HepG2 (cell line): ENCODE results near the gene HECTD4. TPM values are rescaled to one million over a fixed set of nuclear protein-coding genes. Genes with fewer than 3 reads are reported as not detected.
A peak's percentile ranks its signal among the peaks of the same experiment; 100 is the strongest.

ENCODE experiments used
- GATA4 ChIP-seq: sonication (generic); IDR thresholded peaks from 2 replicates; pipeline ENCODE4 v1.6.1; 2016; ENCODE audit warnings: antibody characterized with exemption, low read depth, borderline replicate concordance
- LCORL ChIP-seq, 2 experiments: fragments of 450-650 bp in 1 of 2; sonication (generic) in 1 of 2; formaldehyde crosslinking in 1 of 2; IDR thresholded peaks; 2 replicates each; pipeline versions ENCODE4 v1.5.0 to v1.6.1; 2017 to 2020; ENCODE audit warnings: antibody characterized with exemption in 1 of 2, missing genetic modification reagents in 1 of 2
- NONO ChIP-seq, 2 experiments: fragments of 450-650 bp in 1 of 2; sonication (generic) in 1 of 2; formaldehyde crosslinking in 1 of 2; IDR thresholded peaks in 1 of 2; conservative IDR thresholded peaks in 1 of 2; 2 replicates each; pipeline versions ENCODE4 v1.6.1 to v1.8.0; 2017 to 2022; ENCODE audit warnings: mild to moderate bottlenecking in 1 of 2, missing genetic modification reagents in 1 of 2, moderate library complexity in 1 of 2
- polyA plus RNA-seq, 8 experiments: library from polyadenylated mRNA; depleted of rRNA in 3 of 8; stranded (reverse) in 7 of 8; unstranded in 1 of 8; fragments of >200 nt; fragmentation: Illumina TruSeq in 4 of 8; extraction: Trizol in 4 of 8; gene quantifications; 2 replicates each; pipeline versions ENCODE4 v1.2.1 to v1.2.3, GENCODE V29; 2011 to 2016; ENCODE audit warnings: low read depth in 4 of 8, missing spikeins in 1 of 8, mixed read lengths in 1 of 8; ENCODE audit not compliant: insufficient read depth in 1 of 8
- total RNA-seq, 5 experiments: library from RNA; depleted of rRNA; stranded (reverse); fragments of >200 nt; fragmentation: Illumina TruSeq; extraction: Trizol; gene quantifications; 2 replicates each; pipeline ENCODE4 v1.2.3, GENCODE V29; 2016; ENCODE audit warnings: low read depth in 1 of 5
- TF ChIP-seq, protein P1 (sequence below), 2 experiments: sonication (generic) in 1 of 2; formaldehyde crosslinking in 1 of 2; IDR thresholded peaks; 2 replicates each; pipeline versions ENCODE4 v1.4.0 to v1.6.1; 2016 to 2020; ENCODE audit warnings: borderline replicate concordance in 1 of 2, low read depth in 1 of 2, mild to moderate bottlenecking in 1 of 2, missing genetic modification reagents in 1 of 2
- TF ChIP-seq, protein P2 (sequence below): sonication (generic); formaldehyde crosslinking; conservative IDR thresholded peaks from 2 replicates; pipeline ENCODE4 v1.8.1; 2023; ENCODE audit warnings: missing genetic modification reagents
- TF ChIP-seq, protein P3 (sequence below): sonication (generic); formaldehyde crosslinking; IDR thresholded peaks from 2 replicates; pipeline ENCODE4 v1.4.0; 2020; ENCODE audit warnings: missing genetic modification reagents, borderline replicate concordance
- TF ChIP-seq, protein P4 (sequence below): sonication (generic); formaldehyde crosslinking; IDR thresholded peaks from 2 replicates; pipeline ENCODE4 v1.5.0; 2020; ENCODE audit warnings: mild to moderate bottlenecking, missing genetic modification reagents, borderline replicate concordance
- TF ChIP-seq, protein P5 (sequence below), 2 experiments: sonication (generic) in 1 of 2; formaldehyde crosslinking in 1 of 2; IDR thresholded peaks; 2 replicates each; pipeline versions ENCODE4 v1.5.1 to v1.6.1; 2011 to 2020; ENCODE audit warnings: borderline replicate concordance in 1 of 2, low read depth in 1 of 2, low read length in 1 of 2, mild to moderate bottlenecking in 1 of 2, missing genetic modification reagents in 1 of 2, moderate library complexity in 1 of 2

The HECTD4 gene
- total and polyA plus RNA-seq, 2 of the 13 experiments (the other 11 are each of a cell fraction or from before 2014, with no cell fraction given): 9.0 to 11.4 TPM

DNA sequence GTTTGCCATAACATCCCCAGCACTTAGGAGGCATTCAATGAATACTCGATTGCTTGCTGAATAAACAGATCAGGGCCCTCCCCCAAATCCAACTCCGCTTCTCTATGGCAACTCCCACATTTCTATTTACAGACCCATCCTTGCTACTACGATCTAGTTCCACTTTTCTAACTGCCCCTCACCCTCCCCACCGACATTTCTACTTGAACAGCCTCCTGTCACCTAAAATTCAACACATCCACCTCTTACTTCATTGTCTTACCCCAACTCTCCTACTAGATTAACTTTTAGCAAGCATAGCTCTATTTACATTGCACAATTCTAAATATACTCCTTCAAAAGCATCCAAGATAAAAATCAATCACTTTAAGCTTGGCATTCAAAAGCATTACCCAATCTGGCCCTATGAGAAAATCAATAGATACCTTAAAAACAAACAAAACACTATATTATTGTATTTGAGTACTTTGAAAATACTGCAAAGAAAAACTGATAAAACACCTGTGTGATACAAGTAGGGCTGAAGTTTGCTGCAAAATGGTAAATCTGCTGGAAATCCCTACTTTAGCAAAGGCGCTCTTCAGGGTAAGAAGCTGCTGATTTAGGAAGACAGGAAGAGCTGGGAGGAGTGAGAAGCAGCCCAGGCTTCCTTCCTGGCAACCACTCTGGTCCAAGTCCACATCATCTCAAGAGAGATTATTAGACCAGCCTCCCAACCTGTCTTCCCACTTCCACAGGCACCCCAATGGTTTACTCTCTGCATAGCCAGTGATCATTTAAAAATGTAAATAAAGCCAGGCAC, 96.4 kb downstream of the HECTD4 start (continued):
- TF ChIP-seq GATA4 (peak; percentile 58; the same call in 1 of the 2 replicates), LCORL (IDR thresholded peaks at IDR 0.05) (peak; percentile 96), LCORL (CRISPR knock-in tag; IDR thresholded peaks at IDR 0.05) (peak; percentile 58; the same call in 1 of the 2 replicates), NONO (IDR thresholded peaks at IDR 0.05) (no peak), NONO (CRISPR knock-in tag; conservative IDR thresholded peaks at IDR 0.05) (0 out of 2 replicates have a peak, but pooled peaks have one; percentile 37)
- TF ChIP-seq, protein P1, sequence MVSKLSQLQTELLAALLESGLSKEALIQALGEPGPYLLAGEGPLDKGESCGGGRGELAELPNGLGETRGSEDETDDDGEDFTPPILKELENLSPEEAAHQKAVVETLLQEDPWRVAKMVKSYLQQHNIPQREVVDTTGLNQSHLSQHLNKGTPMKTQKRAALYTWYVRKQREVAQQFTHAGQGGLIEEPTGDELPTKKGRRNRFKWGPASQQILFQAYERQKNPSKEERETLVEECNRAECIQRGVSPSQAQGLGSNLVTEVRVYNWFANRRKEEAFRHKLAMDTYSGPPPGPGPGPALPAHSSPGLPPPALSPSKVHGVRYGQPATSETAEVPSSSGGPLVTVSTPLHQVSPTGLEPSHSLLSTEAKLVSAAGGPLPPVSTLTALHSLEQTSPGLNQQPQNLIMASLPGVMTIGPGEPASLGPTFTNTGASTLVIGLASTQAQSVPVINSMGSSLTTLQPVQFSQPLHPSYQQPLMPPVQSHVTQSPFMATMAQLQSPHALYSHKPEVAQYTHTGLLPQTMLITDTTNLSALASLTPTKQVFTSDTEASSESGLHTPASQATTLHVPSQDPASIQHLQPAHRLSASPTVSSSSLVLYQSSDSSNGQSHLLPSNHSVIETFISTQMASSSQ (IDR thresholded peaks at IDR 0.05; ENCODE audit: low read depth): peak; percentile 52; the same call in 1 of the 2 replicates
- TF ChIP-seq, protein P1 (CRISPR knock-in tag; IDR thresholded peaks at IDR 0.05; ENCODE audit: borderline replicate concordance): peak; percentile 15; the same call in 1 of the 2 replicates
- TF ChIP-seq, protein P2, sequence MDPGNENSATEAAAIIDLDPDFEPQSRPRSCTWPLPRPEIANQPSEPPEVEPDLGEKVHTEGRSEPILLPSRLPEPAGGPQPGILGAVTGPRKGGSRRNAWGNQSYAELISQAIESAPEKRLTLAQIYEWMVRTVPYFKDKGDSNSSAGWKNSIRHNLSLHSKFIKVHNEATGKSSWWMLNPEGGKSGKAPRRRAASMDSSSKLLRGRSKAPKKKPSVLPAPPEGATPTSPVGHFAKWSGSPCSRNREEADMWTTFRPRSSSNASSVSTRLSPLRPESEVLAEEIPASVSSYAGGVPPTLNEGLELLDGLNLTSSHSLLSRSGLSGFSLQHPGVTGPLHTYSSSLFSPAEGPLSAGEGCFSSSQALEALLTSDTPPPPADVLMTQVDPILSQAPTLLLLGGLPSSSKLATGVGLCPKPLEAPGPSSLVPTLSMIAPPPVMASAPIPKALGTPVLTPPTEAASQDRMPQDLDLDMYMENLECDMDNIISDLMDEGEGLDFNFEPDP: no peak
- TF ChIP-seq, protein P3, sequence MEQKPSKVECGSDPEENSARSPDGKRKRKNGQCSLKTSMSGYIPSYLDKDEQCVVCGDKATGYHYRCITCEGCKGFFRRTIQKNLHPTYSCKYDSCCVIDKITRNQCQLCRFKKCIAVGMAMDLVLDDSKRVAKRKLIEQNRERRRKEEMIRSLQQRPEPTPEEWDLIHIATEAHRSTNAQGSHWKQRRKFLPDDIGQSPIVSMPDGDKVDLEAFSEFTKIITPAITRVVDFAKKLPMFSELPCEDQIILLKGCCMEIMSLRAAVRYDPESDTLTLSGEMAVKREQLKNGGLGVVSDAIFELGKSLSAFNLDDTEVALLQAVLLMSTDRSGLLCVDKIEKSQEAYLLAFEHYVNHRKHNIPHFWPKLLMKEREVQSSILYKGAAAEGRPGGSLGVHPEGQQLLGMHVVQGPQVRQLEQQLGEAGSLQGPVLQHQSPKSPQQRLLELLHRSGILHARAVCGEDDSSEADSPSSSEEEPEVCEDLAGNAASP: peak; percentile 73; the same call in 1 of the 2 replicates
- TF ChIP-seq, protein P4, sequence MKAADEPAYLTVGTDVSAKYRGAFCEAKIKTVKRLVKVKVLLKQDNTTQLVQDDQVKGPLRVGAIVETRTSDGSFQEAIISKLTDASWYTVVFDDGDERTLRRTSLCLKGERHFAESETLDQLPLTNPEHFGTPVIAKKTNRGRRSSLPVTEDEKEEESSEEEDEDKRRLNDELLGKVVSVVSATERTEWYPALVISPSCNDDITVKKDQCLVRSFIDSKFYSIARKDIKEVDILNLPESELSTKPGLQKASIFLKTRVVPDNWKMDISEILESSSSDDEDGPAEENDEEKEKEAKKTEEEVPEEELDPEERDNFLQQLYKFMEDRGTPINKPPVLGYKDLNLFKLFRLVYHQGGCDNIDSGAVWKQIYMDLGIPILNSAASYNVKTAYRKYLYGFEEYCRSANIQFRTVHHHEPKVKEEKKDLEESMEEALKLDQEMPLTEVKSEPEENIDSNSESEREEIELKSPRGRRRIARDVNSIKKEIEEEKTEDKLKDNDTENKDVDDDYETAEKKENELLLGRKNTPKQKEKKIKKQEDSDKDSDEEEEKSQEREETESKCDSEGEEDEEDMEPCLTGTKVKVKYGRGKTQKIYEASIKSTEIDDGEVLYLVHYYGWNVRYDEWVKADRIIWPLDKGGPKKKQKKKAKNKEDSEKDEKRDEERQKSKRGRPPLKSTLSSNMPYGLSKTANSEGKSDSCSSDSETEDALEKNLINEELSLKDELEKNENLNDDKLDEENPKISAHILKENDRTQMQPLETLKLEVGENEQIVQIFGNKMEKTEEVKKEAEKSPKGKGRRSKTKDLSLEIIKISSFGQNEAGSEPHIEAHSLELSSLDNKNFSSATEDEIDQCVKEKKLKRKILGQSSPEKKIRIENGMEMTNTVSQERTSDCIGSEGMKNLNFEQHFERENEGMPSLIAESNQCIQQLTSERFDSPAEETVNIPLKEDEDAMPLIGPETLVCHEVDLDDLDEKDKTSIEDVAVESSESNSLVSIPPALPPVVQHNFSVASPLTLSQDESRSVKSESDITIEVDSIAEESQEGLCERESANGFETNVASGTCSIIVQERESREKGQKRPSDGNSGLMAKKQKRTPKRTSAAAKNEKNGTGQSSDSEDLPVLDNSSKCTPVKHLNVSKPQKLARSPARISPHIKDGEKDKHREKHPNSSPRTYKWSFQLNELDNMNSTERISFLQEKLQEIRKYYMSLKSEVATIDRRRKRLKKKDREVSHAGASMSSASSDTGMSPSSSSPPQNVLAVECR: no peak; the same call in 1 of the 2 replicates
- TF ChIP-seq, protein P5, sequence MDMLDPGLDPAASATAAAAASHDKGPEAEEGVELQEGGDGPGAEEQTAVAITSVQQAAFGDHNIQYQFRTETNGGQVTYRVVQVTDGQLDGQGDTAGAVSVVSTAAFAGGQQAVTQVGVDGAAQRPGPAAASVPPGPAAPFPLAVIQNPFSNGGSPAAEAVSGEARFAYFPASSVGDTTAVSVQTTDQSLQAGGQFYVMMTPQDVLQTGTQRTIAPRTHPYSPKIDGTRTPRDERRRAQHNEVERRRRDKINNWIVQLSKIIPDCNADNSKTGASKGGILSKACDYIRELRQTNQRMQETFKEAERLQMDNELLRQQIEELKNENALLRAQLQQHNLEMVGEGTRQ (IDR thresholded peaks at IDR 0.05; ENCODE audit: low read depth, low read length): no peak
- TF ChIP-seq, protein P5 (CRISPR knock-in tag; IDR thresholded peaks at IDR 0.05; ENCODE audit: borderline replicate concordance): no peak
